GM12878 (cell line): ENCODE data around the gene CENATAC. TPM values are rescaled to one million over a fixed set of nuclear protein-coding genes. Genes with fewer than 3 reads are reported as not detected.

Experiments
- ATAC-seq: fragments of 200-7000 bp; cut with Tn5 transposase; 3 replicates; pipeline ENCODE4 v1.9.1; 2020; ENCODE audit warnings: mild to moderate bottlenecking, moderate library complexity
- BruUV-seq: library from RNA; stranded (reverse); fragments of 400-500 nt; replicated peaks from 2 replicates; lab custom pipeline; 2021; lab: Mats Ljungman, UMichigan
- CTCF ChIA-PET: fragments of 300-600 bp; sonication (Branson Sonifier 250); formaldehyde crosslinking; extraction: SDS; loops from one replicate; lab custom pipeline; 2021; ENCODE audit warnings: inconsistent platforms; lab: Yijun Ruan, JAX
- POLR2A ChIA-PET: fragments of 350-600 bp; formaldehyde crosslinking; extraction: SDS; loops from one replicate; lab custom pipeline; 2021; ENCODE audit warnings: inconsistent platforms; lab: Charles Lee
- RAD21 ChIA-PET: fragments of 300-600 bp; sonication (Branson Sonifier 250); formaldehyde crosslinking; loops from one replicate; lab custom pipeline; 2023; ENCODE audit warnings: antibody characterized with exemption; ENCODE audit not compliant: unreplicated experiment; lab: Charles Lee
- SMC1A ChIA-PET: fragments of 300-600 bp; sonication (Branson Sonifier 250); formaldehyde crosslinking; loops from one replicate; lab custom pipeline; 2023; ENCODE audit not compliant: unreplicated experiment, uncharacterized antibody; lab: Charles Lee
- DNase-seq: peaks from one replicate; pipeline ENCODE4 v3.0.0-alpha.2; 2011; ENCODE audit warnings: low read depth, low spot score
- FAIRE-seq: peaks from 3 replicates; lab custom pipeline; 2011; peaks lifted over from hg19 to GRCh38; lab: Jason Lieb, UNC
- H2AFZ ChIP-seq: 2 replicates; pipeline ENCODE4 v1.6.0; 2011; ENCODE audit warnings: low read depth, low read length, control low read depth; ENCODE audit not compliant: control insufficient read depth
- H3K27ac ChIP-seq: 2 replicates; pipeline ENCODE4 v1.5.1; 2011; ENCODE audit warnings: control low read depth; ENCODE audit not compliant: control insufficient read depth, insufficient read depth
- H3K27me3 ChIP-seq, 2 experiments: replicated peaks in 1 of 2; 2 replicates each; pipeline versions ENCODE4 v1.6.0 to v1.6.1; 2011; ENCODE audit warnings: low read length in 1 of 2; ENCODE audit not compliant: control insufficient read depth in 2 of 2, insufficient read depth in 2 of 2
- H3K36me3 ChIP-seq, 2 experiments: 2 replicates each; pipeline ENCODE4 v1.5.1; 2011; ENCODE audit warnings: low read length in 1 of 2; ENCODE audit not compliant: control insufficient read depth in 2 of 2, insufficient read depth in 2 of 2
- H3K4me1 ChIP-seq: 2 replicates; pipeline ENCODE4 v1.6.1; 2011; ENCODE audit warnings: mild to moderate bottlenecking, low read length, moderate library complexity, mixed read lengths; ENCODE audit not compliant: control insufficient read depth, insufficient read depth
- H3K4me2 ChIP-seq: 2 replicates; pipeline ENCODE4 v1.6.0; 2011; ENCODE audit warnings: control low read depth; ENCODE audit not compliant: control insufficient read depth, insufficient read depth
- H3K4me3 ChIP-seq: fragments of 200-600 bp; sonication (generic); 2 replicates; pipeline ENCODE4 v1.5.1; 2016
- H3K79me2 ChIP-seq: 2 replicates; pipeline ENCODE4 v1.6.0; 2011; ENCODE audit warnings: low read length; ENCODE audit not compliant: control insufficient read depth, insufficient read depth
- H3K9ac ChIP-seq: 2 replicates; pipeline ENCODE4 v1.8.0; 2011; ENCODE audit warnings: low read length, control low read depth, mixed read lengths; ENCODE audit not compliant: control insufficient read depth, insufficient read depth
- H3K9me3 ChIP-seq: replicated peaks from 3 replicates; pipeline ENCODE4 v1.5.1; 2011; ENCODE audit warnings: mild to moderate bottlenecking, low read length; ENCODE audit not compliant: control insufficient read depth, insufficient read depth
- H4K20me1 ChIP-seq: 2 replicates; pipeline ENCODE4 v1.6.0; 2011; ENCODE audit not compliant: control insufficient read depth, insufficient read depth
- ATF3 ChIP-seq: IDR thresholded peaks from 2 replicates; pipeline ENCODE4 v1.6.1; 2011; ENCODE audit warnings: low read depth, mild to moderate bottlenecking, low read length, moderate library complexity, borderline replicate concordance; ENCODE audit errors: extremely low read depth
- BMI1 ChIP-seq: fragments of 450-650 bp; IDR thresholded peaks from 2 replicates; pipeline ENCODE4 v1.6.1; 2016; ENCODE audit warnings: mild to moderate bottlenecking, moderate library complexity, borderline replicate concordance
- EP300 ChIP-seq, 2 experiments: fragments of 150-350 bp in 1 of 2; IDR thresholded peaks; 2 replicates each; pipeline ENCODE4 v1.6.1; 2011 to 2012; ENCODE audit warnings: low read depth in 2 of 2, low read length in 2 of 2, borderline replicate concordance in 1 of 2, improper control_type of control experiment in 1 of 2, inconsistent platforms in 1 of 2; ENCODE audit not compliant: control insufficient read depth in 1 of 2
- FOXM1 ChIP-seq: IDR thresholded peaks from 2 replicates; pipeline ENCODE4 v1.6.1; 2012; ENCODE audit warnings: low read depth, mild to moderate bottlenecking, inconsistent platforms, low read length, moderate library complexity
- HDGF ChIP-seq: fragments of 450-650 bp; IDR thresholded peaks from 2 replicates; pipeline ENCODE4 v1.6.1; 2016; ENCODE audit warnings: antibody characterized with exemption
- POU2F2 ChIP-seq: IDR thresholded peaks from 3 replicates; pipeline ENCODE4 v1.6.1; 2011; ENCODE audit warnings: low read depth, mild to moderate bottlenecking, low read length, borderline replicate concordance
- RELA ChIP-seq: fragments of 450-650 bp; IDR thresholded peaks from 2 replicates; pipeline ENCODE4 v1.8.0; 2014; ENCODE audit warnings: borderline replicate concordance; ENCODE audit not compliant: partially characterized antibody
- STAT3 ChIP-seq: IDR thresholded peaks from 2 replicates; pipeline ENCODE4 v1.6.1; 2011; ENCODE audit warnings: low read depth, low read length, improper control_type of control experiment
- WGBS: methylation state at CpG from one replicate; pipeline ENCODE4 v1.1.6; 2016; ENCODE audit warnings: low lambda C conversion rate; ENCODE audit not compliant: insufficient replicate concordance, insufficient coverage; ENCODE audit errors: missing lambda C conversion rate; 5-methylcytosine and 5-hydroxymethylcytosine counted together
- in situ Hi-C: fragments of 300-500 bp; cut with MboI; formaldehyde crosslinking; loops from 9 replicates; pipeline ENCODE4 v1.14.3; 2018; ENCODE audit warnings: mixed read lengths
- intact Hi-C: fragments of 100-400 bp; cut with micrococcal nuclease; formaldehyde crosslinking; loops from one replicate; pipeline ENCODE4 v1.14.2; 2022; ENCODE audit not compliant: unreplicated experiment
- polyA plus RNA-seq, 11 experiments: library from polyadenylated mRNA; depleted of rRNA in 4 of 11; unstranded in 6 of 11; stranded (reverse) in 5 of 11; fragments of >200 nt; fragmentation: Nextera tagmentation in 4 of 11; fragmentation: Illumina TruSeq in 1 of 11; extraction: Ambion mirVana in 4 of 11; extraction: Trizol in 1 of 11; gene quantifications; 1 replicate in 1 of 11; 2 replicates in 10 of 11; pipeline versions ENCODE4 v1.2.1 to v1.2.3, GENCODE V29; 2011 to 2016; ENCODE audit warnings: inconsistent platforms in 2 of 11, missing spikeins in 2 of 11, low read depth in 1 of 11
- total RNA-seq, 4 experiments: library from RNA; depleted of rRNA in 3 of 4; stranded (reverse); fragments of >200 nt in 3 of 4; fragmentation: Illumina TruSeq in 1 of 4; extraction: Trizol in 1 of 4; gene quantifications; 2 replicates each; pipeline versions ENCODE4 v1.2.1 to v1.2.3, GENCODE V29; 2013 to 2021

The CENATAC gene
- total and polyA plus RNA-seq, 10 of the 15 experiments (the other 5 are each of a cell fraction or from before 2014, with no cell fraction given), result 4.8 to 37.1 (median 24.1) TPM

GRCh38 chr11:118957968-118958367, 40.0 kb upstream of the CENATAC start:
- Histone ChIP-seq H3K36me3 (no peaks in the 10 kb centered on the region), H3K9ac (no peak overlapping the region), H3K4me1 (no peaks in the 10 kb centered on the region), H4K20me1 (no peaks in the 10 kb centered on the region), H3K4me2 (no peak overlapping the region), H3K79me2 (no peaks in the 10 kb centered on the region), H2AFZ (no peak overlapping the region), H3K27ac (no peak overlapping the region), H3K9me3 (no peaks in the 10 kb centered on the region), H3K4me3 (no peak overlapping the region), H3K27me3 (peaks cover 0 to 6% of the 10 kb centered on the region in 2 experiments; a peak in 1 of 4 replicates)
- ChIA-PET SMC1A (interaction anchor here (1.2 to 1.4 kb wide), 2 partner anchors 13 to 264 kb away, joined by 3 to 4 read pairs; no protein-coding TSS in a partner anchor), POLR2A (interaction anchor here (0.6 kb wide), 1 partner anchor 613 kb away, joined by 3 read pairs; no protein-coding TSS in a partner anchor), CTCF (interaction anchor here (0.7 to 3.5 kb wide), 8 partner anchors 26 to 268 kb away, joined by 3 to 18 read pairs (median 6); no protein-coding TSS in a partner anchor), RAD21 (interaction anchor here (1.7 to 2.1 kb wide), 2 partner anchors 21 to 25 kb away, joined by 4 to 5 read pairs; no protein-coding TSS in a partner anchor)
- DNase-seq (no peak), FAIRE-seq (no peak), ATAC-seq (no peak)
- TF ChIP-seq RELA (no peak), HDGF (no peak), EP300 (IDR thresholded peaks at IDR 0.05; ENCODE audit: borderline replicate concordance in 1 of 2, control insufficient read depth in 1 of 2, low read depth in 2 of 2, low read length in 2 of 2) (no peak), FOXM1 (no peak), POU2F2 (no peak), ATF3 (no peak), BMI1 (no peak), STAT3 (no peak)
- intact Hi-C loops (loop anchor here (2.0 kb wide), 2 partner anchors 27 to 267 kb away; no protein-coding TSS in a partner anchor), in situ Hi-C loops (loop anchor here (5.0 kb wide), 1 partner anchor 51 kb away; no protein-coding TSS in a partner anchor)
- BruUV-seq, result no TSS peak
- 55% methylated on average over 8 of the region's 8 CpGs for WGBS
